ENCODE measurements around the gene VEZF1.

Gene VEZF1

GRCh38 chr17:57972151-57972550 lies 15.9 kb downstream of the VEZF1 start:
- no peak for DNase-seq (ENCODE audit: low read depth)
- H3K4me3 ChIP-seq (ENCODE audit: low read depth, low read length): no peak overlapping the region
- TF ChIP-seq CTCF (IDR thresholded peaks at IDR 0.05; ENCODE audit: insufficient read depth, low read depth, low read length, missing control alignments): no peak

GRCh38 chr17:57971572-57971971 lies 16.5 kb downstream of the VEZF1 start:
- H3K4me3 ChIP-seq (ENCODE audit: low read depth, low read length): no peak overlapping the region
- no peak for DNase-seq (ENCODE audit: low read depth)
- TF ChIP-seq CTCF (IDR thresholded peaks at IDR 0.05; ENCODE audit: insufficient read depth, low read depth, low read length, missing control alignments): no peak

- DNase-seq (ENCODE audit: low read depth): no peak
- TF ChIP-seq CTCF (IDR thresholded peaks at IDR 0.05; ENCODE audit: insufficient read depth, low read depth, low read length, missing control alignments): no peak
- no peak overlapping the region for H3K4me3 ChIP-seq (ENCODE audit: low read depth, low read length)
Observed at GRCh38 chr17:57970710-57971109, 17.3 kb downstream of the VEZF1 start.

- no peak for TF ChIP-seq CTCF (IDR thresholded peaks at IDR 0.05; ENCODE audit: insufficient read depth, low read depth, low read length, missing control alignments)
- no peak overlapping the region for H3K4me3 ChIP-seq (ENCODE audit: low read depth, low read length)
- DNase-seq (ENCODE audit: low read depth): no peak
Observed at GRCh38 chr17:57968456-57968855, 19.6 kb downstream of the VEZF1 start.

- no peak overlapping the region for H3K4me3 ChIP-seq (ENCODE audit: low read depth, low read length)
- no peak for DNase-seq (ENCODE audit: low read depth)
- TF ChIP-seq CTCF (IDR thresholded peaks at IDR 0.05; ENCODE audit: insufficient read depth, low read depth, low read length, missing control alignments): no peak
Observed at GRCh38 chr17:57966875-57967274, 21.2 kb downstream of the VEZF1 start.

GRCh38 chr17:57966246-57966645 lies 21.8 kb downstream of the VEZF1 start:
- no peak overlapping the region for H3K4me3 ChIP-seq (ENCODE audit: low read depth, low read length)
- no peak for TF ChIP-seq CTCF (IDR thresholded peaks at IDR 0.05; ENCODE audit: insufficient read depth, low read depth, low read length, missing control alignments)
- DNase-seq (ENCODE audit: low read depth): no peak

GRCh38 chr17:57965521-57966160 lies 22.4 kb downstream of the VEZF1 start:
- no peak overlapping the region for H3K4me3 ChIP-seq (ENCODE audit: low read depth, low read length)
- DNase-seq (ENCODE audit: low read depth): no peak
- no peak for TF ChIP-seq CTCF (IDR thresholded peaks at IDR 0.05; ENCODE audit: insufficient read depth, low read depth, low read length, missing control alignments)
